NCI-H2227 (cell line): ENCODE measurements around the gene SELENOH.

Experiments
- DNase-seq: peaks from one replicate; lab custom pipeline; 2025; ENCODE audit not compliant: unreplicated experiment; lab: John Stamatoyannopoulos, UW

Gene SELENOH

DNA sequence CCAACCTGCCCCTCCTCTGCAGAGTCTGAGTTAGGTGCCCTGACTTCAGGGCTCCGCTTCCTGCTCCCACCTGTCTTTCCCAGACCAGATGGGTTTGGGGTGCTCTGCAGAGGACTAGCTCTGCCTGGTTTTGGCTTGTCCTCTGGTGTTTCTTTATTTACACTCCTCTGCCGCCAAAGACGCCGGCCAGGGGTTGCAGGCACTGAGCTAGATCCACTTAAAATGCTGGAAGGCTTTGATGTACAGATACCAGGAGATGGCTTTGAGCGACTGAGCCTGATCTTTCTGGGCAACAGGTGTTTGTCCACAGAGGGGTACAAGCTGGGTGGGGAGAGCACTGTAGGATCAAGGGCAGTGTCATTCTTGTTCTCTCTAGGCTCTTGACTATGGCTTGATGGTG lies 3.9 kb downstream of the SELENOH start:
- no peak for DNase-seq

- DNase-seq: no peak
Measured at GRCh38 chr11:57746920-57747319, 5.6 kb downstream of the SELENOH start.

GRCh38 chr11:57751176-57751575 lies 9.9 kb downstream of the SELENOH start:
- DNase-seq: no peak

DNA sequence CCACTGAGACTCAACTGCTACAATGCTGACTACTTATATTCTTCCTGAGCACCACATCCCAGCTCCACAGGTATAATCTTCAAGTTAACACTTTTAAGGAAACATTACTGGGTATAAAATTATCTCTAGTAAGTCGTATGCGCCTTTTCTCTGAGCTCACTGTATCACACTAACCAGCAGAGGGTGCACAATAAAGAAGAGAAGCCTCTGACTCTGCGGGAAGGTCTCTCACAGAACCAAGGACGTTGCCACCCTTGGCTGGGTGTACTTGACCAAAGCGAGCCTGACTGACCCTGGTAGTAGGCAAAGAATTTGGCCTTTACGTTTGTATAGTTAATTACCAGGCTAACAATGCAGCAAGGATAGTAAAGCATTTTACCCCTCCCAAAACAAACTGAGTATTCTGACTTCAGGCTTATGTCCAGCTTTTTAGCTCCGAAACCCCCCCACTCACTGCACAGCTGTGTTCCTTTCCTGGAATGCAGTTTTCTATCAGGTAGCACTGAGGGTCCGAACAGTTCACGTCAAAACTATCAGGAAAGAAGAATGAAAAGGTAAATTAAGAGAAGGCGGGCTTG lies 10.5 kb downstream of the SELENOH start, which contains the start of gene BTBD18:
TSS of gene BTBD18 (minus strand) at position 144 of the 578 bp plus-strand sequence. CDS start 631 bp downstream, outside the sequence.
- peak; percentile 43 for DNase-seq

GRCh38 chr11:57752954-57753353 lies 11.7 kb downstream of the SELENOH start:
- DNase-seq: no peak

GRCh38 chr11:57758174-57758573 lies 16.9 kb downstream of the SELENOH start:
- DNase-seq: no peak

GRCh38 chr11:57761301-57762234 lies 20.3 kb downstream of the SELENOH start, which contains the start of gene CTNND1:
CTNND1 (plus strand) TSS chr11:57761802; CDS start chr11:57791479, 29,677 bp downstream.
- peak; percentile 92 for DNase-seq

DNA sequence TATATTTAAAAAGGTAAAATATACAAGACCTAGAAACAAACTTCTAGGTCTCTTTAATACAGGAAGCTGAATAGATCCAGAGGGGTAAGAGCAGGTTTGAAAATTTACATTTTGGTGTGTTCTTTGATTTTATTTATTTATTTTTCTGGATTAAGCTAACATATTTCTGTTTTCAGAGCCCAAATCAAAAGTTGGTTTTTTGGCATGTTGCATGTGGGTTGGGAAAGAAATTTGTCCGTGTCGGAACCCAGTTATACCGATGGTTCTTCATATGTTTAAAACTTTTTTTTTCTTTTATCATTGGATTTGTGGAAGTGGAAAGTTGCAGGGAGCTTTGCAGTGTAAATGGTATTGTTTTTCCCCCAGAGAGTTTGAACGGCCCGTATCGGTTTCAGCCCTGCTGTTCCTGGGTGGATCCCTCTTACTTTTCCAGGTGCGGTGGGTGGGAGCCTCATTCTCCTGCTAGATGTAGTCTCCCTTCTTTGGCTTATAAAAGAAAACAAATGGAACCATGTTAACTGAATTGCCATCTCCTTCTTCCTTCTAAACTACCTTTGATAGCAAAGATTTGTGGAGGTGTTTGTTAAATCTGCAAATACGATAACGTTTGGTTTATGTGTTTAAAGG lies 21.1 kb downstream of the SELENOH start:
- no peak for DNase-seq

- peak; percentile 31 for DNase-seq
Measured at GRCh38 chr11:57763568-57763967, 22.3 kb downstream of the SELENOH start.

GRCh38 chr11:57764021-57764420 lies 22.7 kb downstream of the SELENOH start:
- DNase-seq: no peak

DNA sequence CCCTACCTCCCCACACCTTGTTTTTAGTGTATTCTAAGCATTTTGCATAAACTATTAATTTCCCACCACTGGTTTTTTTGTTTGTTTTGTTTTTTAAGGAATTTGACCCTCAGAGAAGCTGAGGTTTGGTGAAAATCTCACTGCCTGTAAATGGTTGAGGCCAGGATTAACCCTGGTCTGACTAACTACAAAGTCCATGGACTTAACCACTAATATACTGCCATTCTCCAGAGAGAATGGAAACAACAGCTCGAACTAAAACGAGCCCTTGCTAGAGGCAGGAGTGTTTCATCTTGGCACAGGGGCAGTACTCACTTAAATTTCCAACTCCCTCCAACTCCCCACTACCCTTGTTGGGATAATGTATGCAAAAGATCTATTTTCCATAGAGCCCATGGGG lies 23.3 kb downstream of the SELENOH start:
- no peak for DNase-seq

- DNase-seq: no peak
Measured at GRCh38 chr11:57764972-57765371, 23.7 kb downstream of the SELENOH start.

DNA sequence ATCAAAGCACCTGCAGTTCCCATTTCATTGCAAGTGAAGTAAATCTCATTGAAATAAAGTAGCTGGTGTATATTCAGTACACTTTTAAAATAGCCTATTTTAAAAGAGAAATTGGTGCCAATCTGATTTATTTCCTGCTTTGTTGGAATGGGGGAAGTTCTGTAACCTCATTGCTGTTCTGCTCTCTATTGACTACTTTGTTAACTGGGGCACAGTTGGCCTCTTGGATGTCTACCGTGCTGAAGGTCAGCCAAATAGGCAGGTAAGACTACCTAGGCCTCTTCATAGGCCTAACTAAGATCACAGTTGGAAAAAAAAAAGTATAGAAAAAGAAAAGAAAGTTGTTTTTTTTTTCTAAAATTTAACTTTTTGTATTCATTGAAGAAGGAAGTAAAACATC lies 29.5 kb downstream of the SELENOH start:
- DNase-seq: no peak

DNA sequence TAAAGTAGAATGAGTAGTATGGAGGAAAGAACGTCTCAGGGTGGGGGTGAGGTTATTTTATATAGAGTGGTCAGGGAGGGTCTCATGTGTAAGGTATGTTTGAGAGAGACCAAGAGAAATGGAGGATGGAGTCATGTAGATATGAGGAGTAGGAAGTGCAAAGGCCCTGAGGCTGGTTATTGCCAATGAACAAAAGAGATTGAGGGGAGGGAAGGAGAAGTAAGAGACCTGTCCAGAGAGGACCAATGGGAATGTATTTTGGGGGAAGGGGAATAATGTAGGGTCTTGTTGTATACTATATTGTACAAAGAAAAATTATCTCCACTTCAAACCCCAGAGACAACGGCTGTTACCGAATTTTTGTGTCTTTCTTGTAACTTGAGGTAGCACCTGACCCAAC lies 30.1 kb downstream of the SELENOH start:
- no peak for DNase-seq

DNA sequence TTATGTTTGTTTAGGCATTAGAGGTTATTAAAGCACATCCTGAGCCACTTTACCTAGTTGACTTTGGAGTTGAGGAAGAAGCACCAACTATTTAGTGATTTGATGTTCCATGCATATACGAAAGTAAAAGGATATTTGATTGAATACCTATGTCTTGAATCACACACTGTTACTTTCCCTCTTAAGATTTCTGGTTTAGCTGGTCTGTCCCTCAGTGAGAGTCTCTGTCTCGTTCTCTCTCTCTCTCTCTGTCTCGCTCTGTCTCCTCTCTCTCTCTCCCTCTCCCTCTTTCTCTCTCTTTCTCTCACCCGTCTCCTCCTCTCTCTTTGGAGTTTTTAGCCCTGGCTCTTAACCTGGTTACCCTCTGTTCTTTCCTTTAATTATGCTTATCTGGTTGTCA lies 31.3 kb downstream of the SELENOH start:
- DNase-seq: no peak

GRCh38 chr11:57773026-57773598 lies 31.8 kb downstream of the SELENOH start:
- no peak for DNase-seq

DNA sequence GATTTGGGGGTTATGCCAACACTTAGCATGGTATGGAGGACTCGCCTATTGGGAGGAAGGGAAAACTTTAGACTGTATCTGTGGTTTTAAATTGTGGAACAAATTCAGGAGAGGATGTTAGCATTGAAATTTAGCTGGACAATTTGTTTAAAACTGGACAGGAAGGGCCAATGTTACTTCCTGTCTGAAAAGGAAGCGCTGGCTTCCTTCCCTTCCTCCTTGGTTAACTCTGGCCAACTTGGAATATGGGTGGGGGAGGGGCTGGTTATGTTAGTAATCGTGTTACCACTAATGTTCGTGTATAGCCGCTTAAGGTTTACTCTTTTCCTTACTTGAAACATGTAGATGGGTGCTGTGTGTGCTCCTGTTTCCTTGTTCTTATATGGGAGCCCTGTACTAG lies 34.2 kb downstream of the SELENOH start:
- no peak for DNase-seq

GRCh38 chr11:57776031-57776521 lies 34.8 kb downstream of the SELENOH start:
- no peak for DNase-seq

- no peak for DNase-seq
Measured at GRCh38 chr11:57776577-57777210, 35.4 kb downstream of the SELENOH start.

- no peak for DNase-seq
Measured at GRCh38 chr11:57777969-57778317, 36.7 kb downstream of the SELENOH start.
